Adipocyte (in vitro differentiated cells): ENCODE results near the gene FOXRED2.
A peak's percentile ranks its signal among the peaks of the same experiment; 100 is the strongest.
"Not testable (repeated sequence)": the region's sequence is repeated elsewhere in the genome, so short reads cannot be mapped to it uniquely, and the experiment has no call there.

ENCODE experiments used
- DNase-seq: peaks from one replicate; pipeline ENCODE4 v3.0.0-alpha.2; 2015; ENCODE audit warnings: low read depth
- H3K27me3 ChIP-seq: replicated peaks from 2 replicates; pipeline ENCODE4 v1.7.0; 2013; ENCODE audit warnings: mild to moderate bottlenecking, low read length, moderate library complexity; ENCODE audit not compliant: control insufficient read depth, insufficient read depth
- H3K36me3 ChIP-seq: 2 replicates; pipeline ENCODE4 v1.7.0; 2013; ENCODE audit warnings: low read length, mild to moderate bottlenecking, moderate library complexity; ENCODE audit not compliant: control insufficient read depth, insufficient read depth, severe bottlenecking
- H3K4me1 ChIP-seq: 2 replicates; pipeline ENCODE4 v1.7.0; 2013; ENCODE audit warnings: mild to moderate bottlenecking, low read length, moderate library complexity; ENCODE audit not compliant: control insufficient read depth, insufficient read depth
- H3K4me3 ChIP-seq: 2 replicates; pipeline ENCODE4 v1.7.0; 2013; ENCODE audit warnings: mild to moderate bottlenecking, low read length, moderate library complexity
- H3K9ac ChIP-seq: 2 replicates; pipeline ENCODE4 v1.7.0; 2013; ENCODE audit warnings: mild to moderate bottlenecking, low read length, moderate library complexity
- H3K9me3 ChIP-seq: 2 replicates; pipeline ENCODE4 v1.7.0; 2013; ENCODE audit warnings: mild to moderate bottlenecking, low read length, moderate library complexity; ENCODE audit not compliant: control insufficient read depth

FOXRED2 gene

DNA sequence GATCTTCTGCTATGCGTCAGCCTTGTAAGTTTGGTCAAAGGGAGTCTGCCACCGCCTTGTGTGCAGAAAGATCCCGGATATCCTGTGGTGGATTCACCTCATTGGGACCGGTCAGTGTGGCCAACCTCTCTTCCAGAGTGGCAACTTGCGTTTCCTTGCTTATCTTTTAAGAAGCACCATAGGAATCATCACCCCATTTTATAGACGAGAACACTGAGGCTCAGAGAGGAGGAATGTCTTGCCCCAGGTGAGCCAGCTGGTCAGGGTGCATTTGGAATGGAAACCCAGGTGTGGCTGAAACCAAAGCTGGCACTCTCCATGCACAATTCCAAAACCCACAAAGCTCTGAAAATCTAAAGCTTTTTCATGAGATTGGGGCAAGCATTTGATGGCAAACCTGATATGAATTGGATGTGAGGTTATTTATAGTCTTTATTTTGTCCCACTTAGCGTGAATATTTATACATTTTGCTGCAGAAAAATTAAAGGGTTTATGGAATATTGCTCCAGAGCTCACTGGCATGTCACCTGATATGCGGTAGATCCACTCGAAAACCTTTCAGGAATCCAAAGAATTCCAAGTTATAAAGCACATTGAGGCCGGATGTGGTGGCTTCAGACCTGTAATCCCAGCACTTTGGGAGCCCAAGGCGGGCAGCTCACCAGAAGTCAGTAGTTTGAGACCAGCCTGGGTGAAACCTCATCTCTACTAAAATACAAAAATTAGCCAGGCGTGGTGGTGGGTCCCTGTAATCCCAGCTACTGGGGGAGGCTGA, 34.2 kb upstream of the FOXRED2 start:
- Histone ChIP-seq H3K4me1 (no peaks in the 10 kb centered on the region), H3K36me3 (no peaks in the 10 kb centered on the region), H3K9ac (no peak overlapping the region), H3K27me3 (no peaks in the 10 kb centered on the region), H3K9me3 (no peaks in the 10 kb centered on the region), H3K4me3 (no peak overlapping the region)
- no peak for DNase-seq

DNA sequence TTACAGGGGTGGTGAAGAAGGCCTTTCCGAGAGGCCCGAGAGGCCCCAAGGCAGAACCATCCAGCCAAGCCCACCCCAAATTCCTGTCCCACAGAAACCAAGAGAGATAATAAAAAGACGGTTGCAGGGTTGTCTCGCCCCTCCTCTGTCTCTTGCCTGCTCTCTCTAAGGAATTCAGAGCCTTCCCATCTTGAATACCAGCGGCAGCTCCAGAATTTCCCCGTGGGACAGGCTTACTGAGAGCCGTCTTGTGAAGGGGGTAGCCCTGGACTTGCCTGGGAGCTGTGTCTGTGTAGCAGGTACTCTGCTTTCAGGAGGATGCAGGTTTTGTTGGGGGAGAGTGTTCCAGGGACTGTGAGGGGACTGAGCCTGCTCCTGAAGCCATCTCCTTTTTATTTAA, 31.7 kb upstream of the FOXRED2 start:
- Histone ChIP-seq H3K36me3 (no peaks in the 10 kb centered on the region), H3K4me1 (no peaks in the 10 kb centered on the region), H3K27me3 (no peaks in the 10 kb centered on the region), H3K4me3 (no peak overlapping the region), H3K9ac (no peak overlapping the region), H3K9me3 (peaks cover 6% of the 10 kb centered on the region)
- no peak for DNase-seq

- H3K4me1 ChIP-seq: no peaks in the 10 kb centered on the region
- no peaks in the 10 kb centered on the region for H3K36me3 ChIP-seq
- H3K27me3 ChIP-seq: no peaks in the 10 kb centered on the region
- H3K4me3 ChIP-seq: no peak overlapping the region
- H3K9ac ChIP-seq: no peak overlapping the region
- DNase-seq: no peak
- H3K9me3 ChIP-seq: peaks cover 6% of the 10 kb centered on the region
Observed at GRCh38 chr22:36536717-36537116, 29.9 kb upstream of the FOXRED2 start.

- not testable (repeated sequence) for H3K4me3 ChIP-seq, H3K4me1 ChIP-seq, H3K36me3 ChIP-seq, H3K9me3 ChIP-seq, H3K9ac ChIP-seq, DNase-seq, H3K27me3 ChIP-seq
Observed at GRCh38 chr22:36533320-36533719, 26.5 kb upstream of the FOXRED2 start.

- peaks cover 6% of the 10 kb centered on the region for H3K9me3 ChIP-seq
- no peak overlapping the region for H3K9ac ChIP-seq
- no peaks in the 10 kb centered on the region for H3K27me3 ChIP-seq
- no peak for DNase-seq
- no peaks in the 10 kb centered on the region for H3K36me3 ChIP-seq
- H3K4me3 ChIP-seq: no peak overlapping the region
- peaks cover 10% of the 10 kb centered on the region for H3K4me1 ChIP-seq
Observed at GRCh38 chr22:36532466-36532865, 25.6 kb upstream of the FOXRED2 start.

DNA sequence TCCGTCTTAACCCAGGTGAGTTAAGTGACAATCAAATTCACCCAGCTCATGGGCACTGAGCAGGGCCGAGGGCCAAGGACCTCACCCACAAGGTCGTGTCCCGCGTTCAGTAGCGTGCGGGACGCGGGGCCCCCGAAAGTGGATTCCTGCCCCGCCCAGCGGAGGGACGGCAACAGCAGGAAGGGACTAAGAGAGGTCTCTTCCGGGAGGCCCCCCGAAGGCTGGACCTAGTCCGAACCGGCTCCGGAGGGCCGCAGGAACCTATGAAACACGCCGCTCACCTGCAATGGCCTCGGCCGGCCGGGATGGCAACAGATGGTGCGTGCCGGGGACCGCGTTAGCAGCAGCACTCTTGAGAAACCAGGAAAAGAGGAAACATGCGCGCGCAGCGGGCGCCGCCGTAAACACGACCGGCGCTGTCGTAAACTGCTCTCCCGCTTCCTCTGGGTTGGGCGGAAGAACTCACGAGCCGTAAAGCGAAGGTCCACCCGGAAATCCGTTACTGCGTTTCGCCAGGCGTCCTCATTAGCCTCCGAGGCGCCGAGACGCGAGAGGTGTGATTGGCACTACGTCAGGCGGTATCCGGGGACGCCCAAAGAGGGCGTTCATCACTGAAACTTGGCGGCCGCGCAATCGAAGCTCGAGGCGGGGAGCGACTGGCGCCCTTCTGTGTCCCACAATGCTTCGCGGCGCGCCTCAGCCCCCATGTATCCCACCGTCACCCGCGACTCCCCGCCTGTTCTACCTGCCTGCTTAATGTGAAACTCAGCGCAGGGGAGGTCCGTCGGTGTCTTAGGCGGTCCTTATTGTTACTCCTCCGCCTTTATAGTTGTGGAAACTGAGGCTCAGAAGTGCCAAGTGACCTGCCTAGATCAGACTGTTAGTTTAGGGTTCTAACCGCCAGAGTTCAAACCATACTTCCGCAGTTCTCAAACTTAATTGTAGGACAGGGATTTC, 22.2 kb upstream of the FOXRED2 start, which contains the start of gene EIF3D:
TSS of gene EIF3D (minus strand) at position 372 of the 957 bp plus-strand sequence. CDS start 3,045 bp downstream, outside the sequence.
- H3K9ac ChIP-seq: peak within 1 kb of the TSS; percentile 93
- DNase-seq: peak; percentile 100
- peaks cover 17% of the 10 kb centered on the region for H3K4me1 ChIP-seq
- H3K4me3 ChIP-seq: peak within 1 kb of the TSS; percentile 93
- H3K27me3 ChIP-seq: no peaks in the 10 kb centered on the region
- H3K9me3 ChIP-seq: no peaks in the 10 kb centered on the region
- H3K36me3 ChIP-seq: peaks cover 32% of the 10 kb centered on the region

- H3K36me3 ChIP-seq: peaks cover 39% of the 10 kb centered on the region
- DNase-seq: peak; percentile 59
- H3K9ac ChIP-seq: peak overlapping the region; percentile 93
Observed at GRCh38 chr22:36528341-36528740, 21.5 kb upstream of the FOXRED2 start.

GRCh38 chr22:36522662-36523061, 15.8 kb upstream of the FOXRED2 start:
- DNase-seq: no peak
- Histone ChIP-seq H3K4me3 (no peak overlapping the region), H3K9me3 (no peaks in the 10 kb centered on the region), H3K27me3 (no peaks in the 10 kb centered on the region), H3K36me3 (peaks cover 96% of the 10 kb centered on the region), H3K4me1 (peaks cover 8% of the 10 kb centered on the region), H3K9ac (no peak overlapping the region)

More at GRCh38 chr22:36528341-36528740, 21.5 kb upstream of the FOXRED2 start:
- Histone ChIP-seq H3K9me3 (no peaks in the 10 kb centered on the region), H3K4me3 (peak overlapping the region; percentile 93), H3K27me3 (no peaks in the 10 kb centered on the region), H3K4me1 (peaks cover 17% of the 10 kb centered on the region)

GRCh38 chr22:36520423-36520822, 13.6 kb upstream of the FOXRED2 start:
- DNase-seq: no peak
- H3K9ac ChIP-seq: no peak overlapping the region
- no peak overlapping the region for H3K4me3 ChIP-seq
- H3K27me3 ChIP-seq: no peaks in the 10 kb centered on the region
- peaks cover 100% of the 10 kb centered on the region for H3K36me3 ChIP-seq
- no peaks in the 10 kb centered on the region for H3K4me1 ChIP-seq
- no peaks in the 10 kb centered on the region for H3K9me3 ChIP-seq

- H3K9me3 ChIP-seq, DNase-seq, H3K4me3 ChIP-seq, H3K9ac ChIP-seq, H3K4me1 ChIP-seq, H3K27me3 ChIP-seq: not testable (repeated sequence)
- peaks cover 100% of the 10 kb centered on the region for H3K36me3 ChIP-seq
Observed at GRCh38 chr22:36519906-36520305, 13.1 kb upstream of the FOXRED2 start.

DNA sequence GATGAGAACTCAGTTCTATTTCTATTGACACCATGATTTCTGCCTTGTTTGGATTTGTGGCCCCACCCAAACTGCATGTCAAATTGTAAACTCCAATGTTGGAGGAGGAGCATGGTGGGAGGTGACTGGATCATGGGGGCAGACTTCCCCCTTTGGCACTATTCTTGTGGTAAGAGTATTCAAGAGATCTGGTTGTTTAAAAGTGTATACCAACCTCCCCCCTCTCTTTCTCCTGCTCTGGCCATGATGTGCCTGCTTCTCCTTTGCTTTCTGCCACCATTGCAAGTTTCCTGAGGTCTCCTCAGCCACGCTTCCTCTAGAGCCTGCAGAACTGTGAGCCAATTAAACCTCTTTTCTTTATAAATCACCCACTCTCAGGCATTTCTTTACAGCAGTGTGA, 7.9 kb upstream of the FOXRED2 start:
- peaks cover 93% of the 10 kb centered on the region for H3K36me3 ChIP-seq
- H3K4me3 ChIP-seq: no peak overlapping the region

More for the DNA sequence above, 7.9 kb upstream of the FOXRED2 start:
- H3K9me3 ChIP-seq: no peaks in the 10 kb centered on the region
- H3K9ac ChIP-seq: no peak overlapping the region
- H3K27me3 ChIP-seq: no peaks in the 10 kb centered on the region
- peaks cover 7% of the 10 kb centered on the region for H3K4me1 ChIP-seq
- DNase-seq: no peak
